DOHH2 (cell line): Measurements from ENCODE around the gene TMEM164.

Experiments used
- H3F3A ChIP-seq: fragments of 200-600 bp; sonication (generic), shearing (Covaris generic); 2 replicates; pipeline ENCODE4 v1.6.0; 2016; ENCODE audit warnings: antibody characterized with exemption, mild to moderate bottlenecking; ENCODE audit not compliant: control insufficient read depth, insufficient read depth
- H3K27ac ChIP-seq: fragments of 200-600 bp; sonication (generic); 2 replicates; pipeline ENCODE4 v1.5.1; 2014; ENCODE audit warnings: low read depth, mild to moderate bottlenecking, low read length, moderate library complexity
- H3K27me3 ChIP-seq: fragments of 200-600 bp; sonication (generic); 2 replicates; pipeline ENCODE4 v1.6.1; 2014; ENCODE audit warnings: mild to moderate bottlenecking, low read length, mixed read lengths; ENCODE audit not compliant: control insufficient read depth
- H3K36me3 ChIP-seq: fragments of 200-600 bp; sonication (generic); 2 replicates; pipeline ENCODE4 v1.6.1; 2014; ENCODE audit warnings: mild to moderate bottlenecking, low read length, moderate library complexity, mixed read lengths; ENCODE audit not compliant: control insufficient read depth
- H3K4me1 ChIP-seq: fragments of 200-600 bp; sonication (generic); 2 replicates; pipeline ENCODE4 v1.6.1; 2014; ENCODE audit warnings: mild to moderate bottlenecking, low read length, mixed read lengths; ENCODE audit not compliant: control insufficient read depth
- H3K4me2 ChIP-seq: fragments of 200-600 bp; sonication (generic); 2 replicates; pipeline ENCODE4 v1.6.0; 2014; ENCODE audit warnings: mild to moderate bottlenecking, low read length, moderate library complexity
- H3K4me3 ChIP-seq: fragments of 200-600 bp; sonication (generic); 2 replicates; pipeline ENCODE4 v1.5.1; 2014; ENCODE audit warnings: mild to moderate bottlenecking, low read length, mixed read lengths
- H3K79me2 ChIP-seq: fragments of 200-600 bp; sonication (generic); 2 replicates; pipeline ENCODE4 v1.6.1; 2014; ENCODE audit warnings: mild to moderate bottlenecking, low read length, mixed read lengths; ENCODE audit not compliant: control insufficient read depth
- H3K9me2 ChIP-seq: fragments of 200-600 bp; sonication (generic); replicated peaks from 2 replicates; pipeline ENCODE4 v1.6.1; 2014; ENCODE audit warnings: mild to moderate bottlenecking, low read length, mixed read lengths; ENCODE audit not compliant: control insufficient read depth
- H3K9me3 ChIP-seq: fragments of 200-600 bp; sonication (generic); 2 replicates; pipeline ENCODE4 v1.6.1; 2014; ENCODE audit warnings: antibody characterized with exemption, low read length, mixed read lengths; ENCODE audit not compliant: control insufficient read depth, insufficient read depth
- H4K20me1 ChIP-seq: fragments of 200-600 bp; sonication (generic); 2 replicates; pipeline ENCODE4 v1.6.0; 2014; ENCODE audit warnings: low read depth, mild to moderate bottlenecking, antibody characterized with exemption, low read length, moderate library complexity; ENCODE audit not compliant: control insufficient read depth, insufficient read depth
- CTCF ChIP-seq: fragments of 200-600 bp; sonication (generic); IDR thresholded peaks from one replicate; pipeline ENCODE4 v1.5.1; 2014; ENCODE audit warnings: antibody characterized with exemption, mild to moderate bottlenecking, low read depth, low read length; ENCODE audit not compliant: poor library complexity, severe bottlenecking
- EZH2phosphoT487 ChIP-seq: fragments of 200-600 bp; sonication (generic); IDR thresholded peaks from 2 replicates; pipeline ENCODE4 v1.6.1; 2017; ENCODE audit warnings: borderline replicate concordance, mild to moderate bottlenecking, antibody characterized with exemption, low read length, moderate library complexity, mixed read lengths

TMEM164 gene

GRCh38 chrX:109987884-109988283, 15.0 kb upstream of the TMEM164 start:
- H3K9me3 ChIP-seq = no peaks in the 10 kb centered on the region
- no peak overlapping the region for H3K4me2 ChIP-seq
- TF ChIP-seq EZH2phosphoT487 = no peak
- TF ChIP-seq CTCF = no peak

DNA sequence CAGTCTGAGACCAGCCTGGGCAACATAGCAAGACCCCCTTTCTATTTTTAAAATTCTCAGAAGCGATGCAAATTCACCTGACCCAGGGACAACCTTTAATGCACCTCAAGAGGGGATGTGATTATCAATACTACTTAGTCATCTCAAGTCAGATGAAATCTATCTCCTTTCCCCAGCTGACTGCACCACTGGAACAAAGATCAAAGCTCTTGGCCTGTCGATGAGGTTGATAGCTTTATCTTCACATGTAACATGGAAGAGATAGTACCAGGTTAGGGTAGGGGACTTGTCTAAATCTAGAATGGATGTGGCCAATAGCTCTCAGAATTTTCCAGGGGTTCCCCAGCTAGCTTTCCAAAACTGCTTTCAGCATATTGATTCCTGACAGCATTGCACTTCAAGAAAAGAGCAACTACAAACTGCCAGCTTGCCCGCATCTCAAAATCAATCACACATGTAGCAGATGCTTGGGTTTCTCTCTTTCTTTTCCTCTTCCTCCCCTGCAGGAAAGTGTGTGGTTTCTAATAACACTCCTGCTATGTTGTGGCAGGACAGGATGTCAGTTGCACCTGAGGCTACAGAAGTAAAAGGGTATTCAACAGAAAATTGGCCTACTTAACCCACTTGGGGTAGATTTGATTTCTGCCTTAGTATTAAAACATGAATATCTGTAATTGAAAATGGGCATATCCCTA, 12.2 kb upstream of the TMEM164 start:
- H3K27me3 ChIP-seq = no peaks in the 10 kb centered on the region
- H3K9me2 ChIP-seq = no peaks in the 10 kb centered on the region
- no peak overlapping the region for H3K27ac ChIP-seq
- H3K79me2 ChIP-seq = no peaks in the 10 kb centered on the region
- no peaks in the 10 kb centered on the region for H4K20me1 ChIP-seq
- TF ChIP-seq EZH2phosphoT487 (no peak), CTCF (no peak)
- no peaks in the 10 kb centered on the region for H3K9me3 ChIP-seq
- H3F3A ChIP-seq = no peaks in the 10 kb centered on the region
- no peak overlapping the region for H3K4me3 ChIP-seq
- H3K4me1 ChIP-seq = no peaks in the 10 kb centered on the region
- no peak overlapping the region for H3K4me2 ChIP-seq
- no peaks in the 10 kb centered on the region for H3K36me3 ChIP-seq

More at GRCh38 chrX:109987884-109988283, 15.0 kb upstream of the TMEM164 start:
- H3K36me3 ChIP-seq = no peaks in the 10 kb centered on the region
- no peaks in the 10 kb centered on the region for H3K9me2 ChIP-seq
- no peaks in the 10 kb centered on the region for H4K20me1 ChIP-seq
- no peaks in the 10 kb centered on the region for H3F3A ChIP-seq
- no peaks in the 10 kb centered on the region for H3K27me3 ChIP-seq
- H3K4me3 ChIP-seq = no peak overlapping the region
- H3K27ac ChIP-seq = no peak overlapping the region
- no peaks in the 10 kb centered on the region for H3K79me2 ChIP-seq
- no peaks in the 10 kb centered on the region for H3K4me1 ChIP-seq

- H3K9me2 ChIP-seq = no peaks in the 10 kb centered on the region
- H3K4me2 ChIP-seq = no peak overlapping the region
- H3K9me3 ChIP-seq = no peaks in the 10 kb centered on the region
- no peaks in the 10 kb centered on the region for H3K27me3 ChIP-seq
- H3K27ac ChIP-seq = no peak overlapping the region
- H3F3A ChIP-seq = no peaks in the 10 kb centered on the region
- TF ChIP-seq EZH2phosphoT487 = no peak
- TF ChIP-seq CTCF = no peak
- H3K79me2 ChIP-seq = no peaks in the 10 kb centered on the region
- no peaks in the 10 kb centered on the region for H4K20me1 ChIP-seq
- no peaks in the 10 kb centered on the region for H3K36me3 ChIP-seq
- H3K4me1 ChIP-seq = no peaks in the 10 kb centered on the region
- no peak overlapping the region for H3K4me3 ChIP-seq
These were observed 10.7 kb upstream of the TMEM164 start for GRCh38 chrX:109992203-109992602.
